Tibial nerve (tissue), 3 donors: ENCODE measurements around the gene SH3BGR.

Experiments used
- CTCF ChIP-seq, 5 experiments: fragments of 200-600 bp in 3 of 5; fragments of 450-650 bp in 2 of 5; sonication (generic) in 3 of 5; IDR thresholded peaks; one replicate each; pipeline ENCODE4 v1.5.1; 2016 to 2019; ENCODE audit warnings: antibody characterized with exemption in 5 of 5, mild to moderate bottlenecking in 3 of 5, moderate library complexity in 2 of 5
- POLR2A ChIP-seq, 2 donors: fragments of 450-650 bp; IDR thresholded peaks; one replicate each; pipeline ENCODE4 v1.6.1; 2017; ENCODE audit warnings: antibody characterized with exemption in 2 of 2, mild to moderate bottlenecking in 2 of 2, moderate library complexity in 2 of 2

- no peak for TF ChIP-seq CTCF (IDR thresholded peaks at IDR 0.05)
- no peak for TF ChIP-seq POLR2A (IDR thresholded peaks at IDR 0.05)
These were observed 111.3 kb downstream of the SH3BGR start for GRCh38 chr21:39562791-39563770.
